GM08714 (cell line): ENCODE results near the gene ARSG.
"Not testable (repeated sequence)": the region's sequence is repeated elsewhere in the genome, so short reads cannot be mapped to it uniquely, and the experiment has no call there.

Source experiments
- H3K4me3 ChIP-seq: fragments of 200-500 bp; sonication (Bioruptor generic); 2 replicates; pipeline ENCODE4 v1.5.1; 2014; ENCODE audit warnings: mild to moderate bottlenecking, low read length, inconsistent platforms
- ZNF274 ChIP-seq: IDR thresholded peaks from 2 replicates; pipeline ENCODE4 v1.6.1; 2012; ENCODE audit warnings: mild to moderate bottlenecking, low read depth, low read length

Gene ARSG

GRCh38 chr17:68356520-68356919 lies 65.2 kb downstream of the ARSG start:
- H3K4me3 ChIP-seq = no peak overlapping the region; the same call in 1 of the 2 replicates
- no peak for TF ChIP-seq ZNF274

- H3K4me3 ChIP-seq = no peak overlapping the region; the same call in 1 of the 2 replicates
- no peak for TF ChIP-seq ZNF274
Measured at GRCh38 chr17:68356949-68357455, 65.7 kb downstream of the ARSG start.

- no peak for TF ChIP-seq ZNF274
Measured at GRCh38 chr17:68357886-68358285, 66.6 kb downstream of the ARSG start.

GRCh38 chr17:68359791-68360535 lies 68.7 kb downstream of the ARSG start:
- no peak overlapping the region for H3K4me3 ChIP-seq
- no peak for TF ChIP-seq ZNF274

More at GRCh38 chr17:68357886-68358285, 66.6 kb downstream of the ARSG start:
- H3K4me3 ChIP-seq = no peak overlapping the region

GRCh38 chr17:68365469-68365868 lies 74.2 kb downstream of the ARSG start:
- H3K4me3 ChIP-seq = no peak overlapping the region
- TF ChIP-seq ZNF274 = no peak

GRCh38 chr17:68368387-68368786 lies 77.1 kb downstream of the ARSG start:
- no peak overlapping the region for H3K4me3 ChIP-seq
- TF ChIP-seq ZNF274 = no peak

- no peak for TF ChIP-seq ZNF274
- H3K4me3 ChIP-seq = no peak overlapping the region
Measured at GRCh38 chr17:68375566-68375965, 84.3 kb downstream of the ARSG start.

GRCh38 chr17:68376178-68376577 lies 84.9 kb downstream of the ARSG start:
- not testable (repeated sequence) for H3K4me3 ChIP-seq

GRCh38 chr17:68377771-68378267 lies 86.5 kb downstream of the ARSG start:
- H3K4me3 ChIP-seq = no peak overlapping the region
- TF ChIP-seq ZNF274 = no peak

GRCh38 chr17:68378268-68379176 lies 87.2 kb downstream of the ARSG start:
- no peak overlapping the region for H3K4me3 ChIP-seq
- TF ChIP-seq ZNF274 = no peak

- TF ChIP-seq ZNF274 = no peak
- H3K4me3 ChIP-seq = no peak overlapping the region
Measured at GRCh38 chr17:68379177-68379510, 87.8 kb downstream of the ARSG start.

GRCh38 chr17:68379692-68380677 lies 88.7 kb downstream of the ARSG start:
- TF ChIP-seq ZNF274 = no peak
- H3K4me3 ChIP-seq = no peak overlapping the region

GRCh38 chr17:68381076-68381900 lies 90.0 kb downstream of the ARSG start:
- no peak overlapping the region for H3K4me3 ChIP-seq
- no peak for TF ChIP-seq ZNF274
